ENCODE results near the gene ZNF485.

ZNF485 gene

DNA sequence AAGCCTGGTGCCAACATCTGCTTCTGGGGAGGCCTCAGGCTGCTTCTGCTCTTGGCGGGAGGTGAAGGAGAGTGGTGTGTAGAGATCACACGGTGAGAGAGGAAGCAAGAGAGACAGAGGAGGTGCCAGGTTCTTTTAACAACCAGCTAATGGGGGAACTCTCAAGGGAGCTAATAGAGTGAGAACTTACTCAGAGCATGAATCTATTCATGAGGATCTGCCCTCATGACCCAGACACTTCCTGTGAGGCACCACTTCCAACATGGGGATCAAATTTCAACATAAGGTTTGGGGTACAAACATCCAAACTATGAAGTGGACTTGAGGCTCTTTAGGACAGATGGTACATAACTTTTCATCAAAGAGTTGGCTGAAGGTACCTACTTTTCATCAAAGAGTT is 47.5 kb downstream of the ZNF485 start:
- no peak overlapping the region for H3K27ac ChIP-seq
- TF ChIP-seq, protein P1, sequence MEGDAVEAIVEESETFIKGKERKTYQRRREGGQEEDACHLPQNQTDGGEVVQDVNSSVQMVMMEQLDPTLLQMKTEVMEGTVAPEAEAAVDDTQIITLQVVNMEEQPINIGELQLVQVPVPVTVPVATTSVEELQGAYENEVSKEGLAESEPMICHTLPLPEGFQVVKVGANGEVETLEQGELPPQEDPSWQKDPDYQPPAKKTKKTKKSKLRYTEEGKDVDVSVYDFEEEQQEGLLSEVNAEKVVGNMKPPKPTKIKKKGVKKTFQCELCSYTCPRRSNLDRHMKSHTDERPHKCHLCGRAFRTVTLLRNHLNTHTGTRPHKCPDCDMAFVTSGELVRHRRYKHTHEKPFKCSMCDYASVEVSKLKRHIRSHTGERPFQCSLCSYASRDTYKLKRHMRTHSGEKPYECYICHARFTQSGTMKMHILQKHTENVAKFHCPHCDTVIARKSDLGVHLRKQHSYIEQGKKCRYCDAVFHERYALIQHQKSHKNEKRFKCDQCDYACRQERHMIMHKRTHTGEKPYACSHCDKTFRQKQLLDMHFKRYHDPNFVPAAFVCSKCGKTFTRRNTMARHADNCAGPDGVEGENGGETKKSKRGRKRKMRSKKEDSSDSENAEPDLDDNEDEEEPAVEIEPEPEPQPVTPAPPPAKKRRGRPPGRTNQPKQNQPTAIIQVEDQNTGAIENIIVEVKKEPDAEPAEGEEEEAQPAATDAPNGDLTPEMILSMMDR (conservative IDR thresholded peaks at IDR 0.05) = no peak

DNA sequence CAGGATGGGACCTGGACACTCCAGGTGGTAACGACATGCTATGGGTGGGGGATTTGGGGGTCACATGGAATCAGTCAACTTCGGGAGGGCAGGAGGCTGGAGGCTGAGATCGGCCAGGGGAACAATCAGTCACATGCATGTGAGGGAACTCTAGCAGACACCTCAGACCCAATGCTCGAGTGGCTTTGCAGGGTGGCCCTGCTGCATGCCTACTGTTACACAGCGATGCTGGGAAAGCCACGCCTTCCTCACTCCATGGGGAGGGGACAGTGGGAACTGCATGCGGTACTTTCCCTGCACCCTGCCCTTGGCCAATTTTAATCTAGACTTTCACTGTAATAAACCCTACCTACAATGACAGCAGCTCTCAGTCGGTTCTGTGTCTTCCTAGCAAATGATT is 49.1 kb downstream of the ZNF485 start:
- TF ChIP-seq, protein P1 (conservative IDR thresholded peaks at IDR 0.05) = no peak

DNA sequence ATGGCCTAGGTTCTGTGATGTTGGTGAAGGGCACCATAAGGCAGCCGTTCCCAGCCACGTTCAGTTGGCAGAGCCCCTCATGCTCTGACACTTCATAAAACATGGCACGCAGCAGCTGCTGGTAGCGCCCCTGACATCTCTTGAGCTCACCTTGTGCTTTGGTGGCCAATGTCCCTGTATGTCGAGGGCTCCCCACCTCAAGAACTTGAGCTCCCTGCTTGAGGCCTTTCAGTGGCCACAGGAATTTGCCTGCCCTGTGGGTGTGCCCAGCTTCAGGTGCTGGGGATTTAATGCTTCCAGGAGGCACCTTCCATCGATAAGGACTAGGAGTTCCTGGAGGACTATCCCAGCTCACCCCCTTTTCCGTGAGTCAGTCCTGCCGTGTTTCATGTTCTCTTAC is 52.0 kb downstream of the ZNF485 start:
- H3K27ac ChIP-seq = no peak overlapping the region
- TF ChIP-seq, protein P1 (conservative IDR thresholded peaks at IDR 0.05) = no peak

More for the DNA sequence above, 49.1 kb downstream of the ZNF485 start:
- no peak overlapping the region for H3K27ac ChIP-seq

DNA sequence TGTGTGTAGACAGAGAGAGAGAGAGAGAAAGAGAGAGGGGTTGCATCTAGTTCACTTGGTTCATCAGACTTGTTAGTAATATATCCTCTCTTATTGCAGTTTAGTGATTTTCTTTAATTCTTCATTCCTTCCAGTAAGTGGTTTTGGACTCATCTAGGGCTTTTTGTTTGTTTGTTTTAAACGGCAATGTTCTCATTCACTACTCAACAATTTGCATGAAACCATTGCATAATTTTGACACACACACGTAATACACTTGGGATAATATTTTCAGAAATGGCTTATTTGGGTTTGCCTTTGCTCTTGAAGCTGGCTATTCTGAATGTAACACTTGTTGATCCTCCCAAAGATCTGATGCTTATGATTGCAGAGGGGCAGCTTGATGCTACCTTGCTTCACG is 58.8 kb downstream of the ZNF485 start:
- TF ChIP-seq, protein P1 (conservative IDR thresholded peaks at IDR 0.05) = no peak
- H3K27ac ChIP-seq = no peak overlapping the region

DNA sequence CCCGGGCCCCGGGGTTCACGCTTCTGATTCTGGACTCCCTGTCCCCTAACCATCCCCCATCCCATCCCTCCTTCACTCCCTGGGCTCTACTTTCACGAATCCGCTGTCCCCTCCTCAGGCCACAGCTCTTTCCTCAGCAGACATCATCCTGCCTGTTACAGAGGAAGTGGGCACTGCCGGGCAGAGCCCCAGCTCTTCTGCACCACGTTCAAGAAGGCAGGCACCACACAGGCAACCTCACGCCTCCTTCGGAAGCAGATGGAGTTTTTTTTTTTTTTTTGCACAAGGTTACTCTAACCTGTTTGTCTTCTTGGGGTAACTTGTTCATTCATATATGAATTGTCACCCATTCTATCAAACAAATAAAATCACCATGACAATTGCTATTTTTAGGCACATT is 60.3 kb downstream of the ZNF485 start:
- TF ChIP-seq, protein P1 (conservative IDR thresholded peaks at IDR 0.05) = no peak
- no peak overlapping the region for H3K27ac ChIP-seq

DNA sequence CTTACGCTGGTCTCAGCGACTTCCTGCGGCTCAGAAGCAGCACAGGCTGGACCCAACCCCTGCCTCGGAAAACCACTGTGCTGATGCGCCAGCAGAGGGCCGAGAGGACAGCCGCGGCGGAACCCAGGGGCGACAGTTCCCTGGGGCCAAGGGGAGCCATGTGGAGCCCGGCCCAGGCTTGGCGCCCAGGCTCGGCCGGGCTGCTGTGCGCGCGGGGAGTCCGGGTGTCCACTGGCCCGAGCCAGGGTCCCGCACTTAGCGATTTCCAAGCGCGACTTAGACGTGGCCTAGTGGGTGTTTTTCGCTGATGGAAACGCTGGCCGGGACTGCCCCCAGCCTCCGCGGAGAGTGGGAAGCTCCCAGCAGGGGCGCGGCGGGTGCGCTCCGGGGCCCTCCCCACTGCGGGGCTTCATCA is 61.1 kb downstream of the ZNF485 start:
- TF ChIP-seq, protein P1 (conservative IDR thresholded peaks at IDR 0.05) = no peak
- H3K27ac ChIP-seq = no peak overlapping the region
